Uterus (tissue), 2 donors: Measurements from ENCODE around the gene AK5.

ENCODE experiments used
- CTCF ChIP-seq, 4 experiments: fragments of 200-600 bp in 2 of 4; fragments of 450-650 bp in 2 of 4; sonication (generic) in 2 of 4; IDR thresholded peaks; one replicate each; pipeline ENCODE4 v1.5.1; 2016 to 2019; ENCODE audit warnings: antibody characterized with exemption in 4 of 4, mild to moderate bottlenecking in 2 of 4, moderate library complexity in 1 of 4
- POLR2A ChIP-seq, 2 donors: fragments of 450-650 bp; IDR thresholded peaks; one replicate each; pipeline ENCODE4 v1.6.1; 2016; ENCODE audit warnings: antibody characterized with exemption in 2 of 2, mild to moderate bottlenecking in 1 of 2, moderate library complexity in 1 of 2

DNA sequence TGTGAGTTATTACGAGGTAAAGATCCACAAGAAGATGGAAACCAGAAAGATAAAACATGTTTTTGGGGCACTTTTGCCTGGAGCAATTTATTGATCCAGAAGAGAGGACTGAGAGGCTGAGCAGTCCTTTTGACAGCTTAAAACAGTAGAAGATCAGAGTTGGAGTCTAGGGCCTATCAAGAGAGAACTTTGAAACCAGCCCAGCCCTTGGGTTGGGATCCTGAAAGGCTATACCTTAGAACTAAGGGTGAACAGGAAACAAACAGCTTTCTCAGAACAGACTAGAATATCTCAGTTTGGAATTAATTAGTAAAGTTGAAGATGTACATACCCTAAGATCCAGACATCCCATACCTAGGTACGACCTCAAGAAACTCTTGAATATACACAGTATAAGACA is 311.1 kb downstream of the AK5 start:
- TF ChIP-seq POLR2A (IDR thresholded peaks at IDR 0.05) (no peak), CTCF (IDR thresholded peaks at IDR 0.05) (no peak)
